ENCODE measurements around the gene UXS1. TPM values are rescaled to one million over a fixed set of nuclear protein-coding genes. Genes with fewer than 3 reads are reported as not detected.

Gene UXS1
- total RNA-seq, 1 experiment from 2014 or later: 46.3 TPM

- Histone ChIP-seq H3K27ac (ENCODE audit: insufficient read length, low read depth, low read length) (no peak overlapping the region), H4K20me1 (ENCODE audit: control insufficient read depth, insufficient read depth, insufficient read length) (no peaks in the 10 kb centered on the region), H3K9me3 (ENCODE audit: control insufficient read depth, low read depth, low read length) (no peaks in the 10 kb centered on the region), H3K4me2 (ENCODE audit: insufficient read depth, insufficient read length, low read length) (no peak overlapping the region), H2BK15ac (ENCODE audit: low read depth, low read length) (no peak overlapping the region), H2AFZ (ENCODE audit: low read length) (no peak overlapping the region), H3K23ac (ENCODE audit: insufficient read length, low read depth, low read length) (no peak overlapping the region), H2BK12ac (ENCODE audit: insufficient read length, low read depth, low read length) (no peak overlapping the region), H2AK5ac (ENCODE audit: insufficient read length, low read length) (no peak overlapping the region), H3K4me1 (ENCODE audit: insufficient read depth, low read length) (peaks cover 3% of the 10 kb centered on the region; the same call in 1 of the 2 replicates), H3K4ac (ENCODE audit: low read depth, low read length) (no peak overlapping the region), H4K5ac (ENCODE audit: insufficient read length, low read depth, low read length) (no peak overlapping the region), H3K56ac (ENCODE audit: insufficient read length, low read depth, low read length) (no peak overlapping the region), H2BK120ac (ENCODE audit: low read depth, low read length, poor library complexity, severe bottlenecking) (no peak overlapping the region), H2BK5ac (ENCODE audit: insufficient read length, low read length) (no peak overlapping the region), H3K9ac (ENCODE audit: extremely low read depth, insufficient read length, low read length) (no peak overlapping the region), H4K8ac (replicated peaks; ENCODE audit: insufficient read length, low read depth, low read length) (no peak overlapping the region), H3K27me3 (ENCODE audit: insufficient read depth, low read length) (no peaks in the 10 kb centered on the region), H3K79me1 (ENCODE audit: insufficient read depth, low read depth, low read length, poor library complexity, severe bottlenecking) (no peaks in the 10 kb centered on the region), H3K79me2 (ENCODE audit: insufficient read depth, low read length) (no peaks in the 10 kb centered on the region), H4K91ac (ENCODE audit: insufficient read length, low read depth, low read length) (no peak overlapping the region), H3K14ac (ENCODE audit: insufficient read depth, low read length) (no peak overlapping the region), H3K18ac (ENCODE audit: insufficient read length, low read depth, low read length) (no peak overlapping the region), H2BK20ac (ENCODE audit: low read depth, low read length, poor library complexity, severe bottlenecking) (no peak overlapping the region), H3K23me2 (ENCODE audit: insufficient read length, low read depth, low read length, poor library complexity, severe bottlenecking) (no peaks in the 10 kb centered on the region), H3T11ph (ENCODE audit: low read length) (no peak overlapping the region)
- Mint-ChIP-seq H3K27me3 (ENCODE audit: low read depth) (no peaks in the 10 kb centered on the region), H3K4me3 (no peak overlapping the region), H3K27ac (no peak overlapping the region), H3K9me3 (no peaks in the 10 kb centered on the region), H3K4me1 (peaks cover 16 to 17% of the 10 kb centered on the region in 2 experiments), H3K36me3 (ENCODE audit: insufficient read depth in 1 of 3, low read depth in 3 of 3) (peaks cover 21 to 42% (median 33%) of the 10 kb centered on the region in 3 experiments; a peak in 6 of 7 replicates)
- no peak for TF ChIP-seq CTCF (conservative IDR thresholded peaks at IDR 0.05)
- no peak for DNase-seq
- no CpG with 5 or more reads among the region's 4 CpGs for WGBS (ENCODE audit: extremely low coverage, insufficient read length, low lambda C conversion rate)
Measured at GRCh38 chr2:106114166-106114565, 79.9 kb downstream of the UXS1 start.
